ENCODE results near the gene FILIP1L.
A peak's percentile ranks its signal among the peaks of the same experiment; 100 is the strongest.

Gene FILIP1L

GRCh38 chr3:99867594-99868310 lies 246.5 kb downstream of the FILIP1L start:
- no peak overlapping the region for H3K27ac ChIP-seq (ENCODE audit: low read depth, low read length, severe bottlenecking)
- 100% methylated on average over 1 of the region's 3 CpGs for WGBS, 2 experiments (ENCODE audit: insufficient coverage in 2 of 2)
- H3K4me3 ChIP-seq (ENCODE audit: extremely low read depth, insufficient read depth, low read length, poor library complexity, severe bottlenecking): no peak overlapping the region
- no peaks in the 10 kb centered on the region for H3K9me3 ChIP-seq (ENCODE audit: control insufficient read depth, low read length)
- peaks cover 40% of the 10 kb centered on the region for H3K4me1 ChIP-seq (ENCODE audit: control insufficient read depth, insufficient read depth, low read length, poor library complexity, severe bottlenecking)
- peaks cover 84% of the 10 kb centered on the region for H3K36me3 ChIP-seq (ENCODE audit: control insufficient read depth, insufficient read depth, low read length)

GRCh38 chr3:99866261-99866761 lies 248.0 kb downstream of the FILIP1L start:
- WGBS, 2 experiments (ENCODE audit: insufficient coverage in 2 of 2): 78% methylated on average over 3 of the region's 3 CpGs; no CpG with 5 or more reads in 1 of the 2 experiments
- H3K4me1 ChIP-seq (ENCODE audit: control insufficient read depth, insufficient read depth, low read length, poor library complexity, severe bottlenecking): peaks cover 29% of the 10 kb centered on the region

GRCh38 chr3:99865321-99865720 lies 249.0 kb downstream of the FILIP1L start:
- WGBS, 2 experiments (ENCODE audit: insufficient coverage in 2 of 2): no CpG with 5 or more reads among the region's 1 CpG
- Histone ChIP-seq H3K4me3 (ENCODE audit: extremely low read depth, insufficient read depth, low read length, poor library complexity, severe bottlenecking) (no peak overlapping the region), H3K4me1 (ENCODE audit: control insufficient read depth, insufficient read depth, low read length, poor library complexity, severe bottlenecking) (peaks cover 22% of the 10 kb centered on the region), H3K27ac (ENCODE audit: low read depth, low read length, severe bottlenecking) (no peak overlapping the region), H3K9me3 (ENCODE audit: control insufficient read depth, low read length) (no peaks in the 10 kb centered on the region), H3K36me3 (ENCODE audit: control insufficient read depth, insufficient read depth, low read length) (peaks cover 85% of the 10 kb centered on the region)

More at GRCh38 chr3:99866261-99866761, 248.0 kb downstream of the FILIP1L start:
- Histone ChIP-seq H3K36me3 (ENCODE audit: control insufficient read depth, insufficient read depth, low read length) (peaks cover 88% of the 10 kb centered on the region), H3K27ac (ENCODE audit: low read depth, low read length, severe bottlenecking) (no peak overlapping the region), H3K4me3 (ENCODE audit: extremely low read depth, insufficient read depth, low read length, poor library complexity, severe bottlenecking) (no peak overlapping the region), H3K9me3 (ENCODE audit: control insufficient read depth, low read length) (no peaks in the 10 kb centered on the region)

- Histone ChIP-seq H3K36me3 (ENCODE audit: control insufficient read depth, insufficient read depth, low read length) (peaks cover 79% of the 10 kb centered on the region), H3K9me3 (ENCODE audit: control insufficient read depth, low read length) (no peaks in the 10 kb centered on the region), H3K27ac (ENCODE audit: low read depth, low read length, severe bottlenecking) (no peak overlapping the region), H3K4me1 (ENCODE audit: control insufficient read depth, insufficient read depth, low read length, poor library complexity, severe bottlenecking) (peaks cover 14% of the 10 kb centered on the region), H3K4me3 (ENCODE audit: extremely low read depth, insufficient read depth, low read length, poor library complexity, severe bottlenecking) (no peak overlapping the region)
- 96 to 100% methylated on average over 2 of the region's 2 CpGs for WGBS, 2 experiments (ENCODE audit: insufficient coverage in 2 of 2)
Measured at GRCh38 chr3:99864289-99864688, 250.0 kb downstream of the FILIP1L start.

GRCh38 chr3:99863588-99863987 lies 250.7 kb downstream of the FILIP1L start:
- Histone ChIP-seq H3K9me3 (ENCODE audit: control insufficient read depth, low read length) (no peaks in the 10 kb centered on the region), H3K27ac (ENCODE audit: low read depth, low read length, severe bottlenecking) (no peak overlapping the region), H3K4me3 (ENCODE audit: extremely low read depth, insufficient read depth, low read length, poor library complexity, severe bottlenecking) (no peak overlapping the region), H3K36me3 (ENCODE audit: control insufficient read depth, insufficient read depth, low read length) (peaks cover 80% of the 10 kb centered on the region), H3K4me1 (ENCODE audit: control insufficient read depth, insufficient read depth, low read length, poor library complexity, severe bottlenecking) (peaks cover 10% of the 10 kb centered on the region)
- no CpG with 5 or more reads among the region's 2 CpGs for WGBS, 2 experiments (ENCODE audit: insufficient coverage in 2 of 2)

GRCh38 chr3:99863002-99863401 lies 251.3 kb downstream of the FILIP1L start:
- Histone ChIP-seq H3K27ac (ENCODE audit: low read depth, low read length, severe bottlenecking) (no peak overlapping the region), H3K4me1 (ENCODE audit: control insufficient read depth, insufficient read depth, low read length, poor library complexity, severe bottlenecking) (peaks cover 5% of the 10 kb centered on the region), H3K4me3 (ENCODE audit: extremely low read depth, insufficient read depth, low read length, poor library complexity, severe bottlenecking) (no peak overlapping the region), H3K36me3 (ENCODE audit: control insufficient read depth, insufficient read depth, low read length) (peaks cover 77% of the 10 kb centered on the region), H3K9me3 (ENCODE audit: control insufficient read depth, low read length) (no peaks in the 10 kb centered on the region)
- WGBS, 2 experiments (ENCODE audit: insufficient coverage in 2 of 2): 98 to 100% methylated on average over 3 to 5 of the region's 6 CpGs

GRCh38 chr3:99862208-99862607 lies 252.1 kb downstream of the FILIP1L start:
- Histone ChIP-seq H3K4me3 (ENCODE audit: extremely low read depth, insufficient read depth, low read length, poor library complexity, severe bottlenecking) (no peak overlapping the region), H3K27ac (ENCODE audit: low read depth, low read length, severe bottlenecking) (no peak overlapping the region), H3K9me3 (ENCODE audit: control insufficient read depth, low read length) (no peaks in the 10 kb centered on the region), H3K36me3 (ENCODE audit: control insufficient read depth, insufficient read depth, low read length) (peaks cover 72% of the 10 kb centered on the region), H3K4me1 (ENCODE audit: control insufficient read depth, insufficient read depth, low read length, poor library complexity, severe bottlenecking) (peaks cover 4% of the 10 kb centered on the region)
- WGBS, 2 experiments (ENCODE audit: insufficient coverage in 2 of 2): 100% methylated on average over 1 to 2 of the region's 2 CpGs

GRCh38 chr3:99861216-99861615 lies 253.1 kb downstream of the FILIP1L start:
- Histone ChIP-seq H3K36me3 (ENCODE audit: control insufficient read depth, insufficient read depth, low read length) (peaks cover 67% of the 10 kb centered on the region), H3K27ac (ENCODE audit: low read depth, low read length, severe bottlenecking) (peak overlapping the region; percentile 10), H3K4me1 (ENCODE audit: control insufficient read depth, insufficient read depth, low read length, poor library complexity, severe bottlenecking) (peaks cover 4% of the 10 kb centered on the region), H3K9me3 (ENCODE audit: control insufficient read depth, low read length) (no peaks in the 10 kb centered on the region), H3K4me3 (ENCODE audit: extremely low read depth, insufficient read depth, low read length, poor library complexity, severe bottlenecking) (no peak overlapping the region)
- 78% methylated on average over 1 of the region's 1 CpG; no CpG with 5 or more reads in 1 of the 2 experiments for WGBS, 2 experiments (ENCODE audit: insufficient coverage in 2 of 2)

GRCh38 chr3:99859825-99860224 lies 254.5 kb downstream of the FILIP1L start:
- H3K9me3 ChIP-seq (ENCODE audit: control insufficient read depth, low read length): no peaks in the 10 kb centered on the region
- H3K4me1 ChIP-seq (ENCODE audit: control insufficient read depth, insufficient read depth, low read length, poor library complexity, severe bottlenecking): peaks cover 4% of the 10 kb centered on the region
- H3K36me3 ChIP-seq (ENCODE audit: control insufficient read depth, insufficient read depth, low read length): peaks cover 62% of the 10 kb centered on the region
- 100% methylated on average over 1 of the region's 1 CpG; no CpG with 5 or more reads in 1 of the 2 experiments for WGBS, 2 experiments (ENCODE audit: insufficient coverage in 2 of 2)
- peak overlapping the region; percentile 51 for H3K27ac ChIP-seq (ENCODE audit: low read depth, low read length, severe bottlenecking)
- no peak overlapping the region for H3K4me3 ChIP-seq (ENCODE audit: extremely low read depth, insufficient read depth, low read length, poor library complexity, severe bottlenecking)

- no peaks in the 10 kb centered on the region for H3K9me3 ChIP-seq (ENCODE audit: control insufficient read depth, low read length)
- no peak overlapping the region for H3K27ac ChIP-seq (ENCODE audit: low read depth, low read length, severe bottlenecking)
- H3K4me3 ChIP-seq (ENCODE audit: extremely low read depth, insufficient read depth, low read length, poor library complexity, severe bottlenecking): no peak overlapping the region
- peaks cover 64% of the 10 kb centered on the region for H3K36me3 ChIP-seq (ENCODE audit: control insufficient read depth, insufficient read depth, low read length)
- peaks cover 4% of the 10 kb centered on the region for H3K4me1 ChIP-seq (ENCODE audit: control insufficient read depth, insufficient read depth, low read length, poor library complexity, severe bottlenecking)
- WGBS, 2 experiments (ENCODE audit: insufficient coverage in 2 of 2): 80 to 88% methylated on average over 1 of the region's 2 CpGs
Measured at GRCh38 chr3:99858469-99858868, 255.8 kb downstream of the FILIP1L start.

GRCh38 chr3:99857278-99857677 lies 257.0 kb downstream of the FILIP1L start:
- peaks cover 62% of the 10 kb centered on the region for H3K36me3 ChIP-seq (ENCODE audit: control insufficient read depth, insufficient read depth, low read length)
- no peak overlapping the region for H3K27ac ChIP-seq (ENCODE audit: low read depth, low read length, severe bottlenecking)
- no peak overlapping the region for H3K4me3 ChIP-seq (ENCODE audit: extremely low read depth, insufficient read depth, low read length, poor library complexity, severe bottlenecking)
- peaks cover 4% of the 10 kb centered on the region for H3K4me1 ChIP-seq (ENCODE audit: control insufficient read depth, insufficient read depth, low read length, poor library complexity, severe bottlenecking)
- H3K9me3 ChIP-seq (ENCODE audit: control insufficient read depth, low read length): no peaks in the 10 kb centered on the region
- no CpG with 5 or more reads among the region's 1 CpG for WGBS, 2 experiments (ENCODE audit: insufficient coverage in 2 of 2)
